Smooth muscle cell (in vitro differentiated cells): ENCODE measurements around the gene MYD88. TPM values are rescaled to one million over a fixed set of nuclear protein-coding genes. Genes with fewer than 3 reads are reported as not detected.

ENCODE experiments used
- DNase-seq: peaks from one replicate; lab custom pipeline; 2025; ENCODE audit not compliant: unreplicated experiment; lab: John Stamatoyannopoulos, UW
- H2AFZ ChIP-seq: fragments of 200-600 bp; sonication (generic); 2 replicates; pipeline ENCODE4 v1.6.0; 2016; ENCODE audit warnings: antibody characterized with exemption, low read depth, mild to moderate bottlenecking
- H3F3A ChIP-seq: fragments of 200-600 bp; sonication (generic); 2 replicates; pipeline ENCODE4 v1.6.0; 2017; ENCODE audit warnings: antibody characterized with exemption, low read depth
- H3K27ac ChIP-seq: fragments of 200-600 bp; sonication (generic); 2 replicates; pipeline ENCODE4 v1.5.1; 2016; ENCODE audit warnings: low read depth, mild to moderate bottlenecking
- H3K27me3 ChIP-seq: fragments of 200-600 bp; sonication (generic); 2 replicates; pipeline ENCODE4 v1.6.1; 2016; ENCODE audit warnings: low read depth, mild to moderate bottlenecking
- H3K36me3 ChIP-seq: fragments of 200-600 bp; sonication (generic); 2 replicates; pipeline ENCODE4 v1.5.1; 2016; ENCODE audit warnings: low read depth
- H3K4me1 ChIP-seq: fragments of 200-600 bp; sonication (generic); 2 replicates; pipeline ENCODE4 v1.5.1; 2016; ENCODE audit warnings: low read depth
- H3K4me2 ChIP-seq: fragments of 200-600 bp; sonication (generic); 2 replicates; pipeline ENCODE4 v1.6.0; 2016; ENCODE audit warnings: mild to moderate bottlenecking
- H3K4me3 ChIP-seq: fragments of 200-600 bp; sonication (generic); 2 replicates; pipeline ENCODE4 v1.5.1; 2016; ENCODE audit warnings: mild to moderate bottlenecking
- H3K79me2 ChIP-seq: fragments of 200-600 bp; sonication (generic); 2 replicates; pipeline ENCODE4 v1.6.0; 2016; ENCODE audit warnings: low read depth, mild to moderate bottlenecking
- H3K9ac ChIP-seq: fragments of 200-600 bp; sonication (generic); 2 replicates; pipeline ENCODE4 v1.6.0; 2016; ENCODE audit warnings: low read depth
- H3K9me3 ChIP-seq: fragments of 200-600 bp; sonication (generic); replicated peaks from 2 replicates; pipeline ENCODE4 v1.5.1; 2016; ENCODE audit warnings: low read depth
- H4K20me1 ChIP-seq: fragments of 200-600 bp; sonication (generic); 2 replicates; pipeline ENCODE4 v1.6.0; 2016; ENCODE audit warnings: low read depth
- CTCF ChIP-seq: fragments of 200-600 bp; sonication (generic); IDR thresholded peaks from 2 replicates; pipeline ENCODE4 v1.5.1; 2017; ENCODE audit warnings: borderline replicate concordance, mild to moderate bottlenecking, antibody characterized with exemption; ENCODE audit not compliant: insufficient read depth, poor library complexity, severe bottlenecking
- WGBS: methylation state at CpG from one replicate; pipeline ENCODE4 v1.1.7; 2016; ENCODE audit warnings: low lambda C conversion rate; 5-methylcytosine and 5-hydroxymethylcytosine counted together
- polyA plus RNA-seq: library from polyadenylated mRNA; unstranded; fragments of >200 nt; fragmentation: Nextera tagmentation; extraction: Ambion mirVana; gene quantifications from 2 replicates; pipeline ENCODE4 v1.2.1, GENCODE V29; 2016
- total RNA-seq: library from RNA; depleted of rRNA; stranded (reverse); fragments of >200 nt; gene quantifications from 2 replicates; pipeline ENCODE4 v1.2.3, GENCODE V29; 2014

MYD88 gene
- total and polyA plus RNA-seq, 2 experiments from 2014 or later = 14.1 to 37.5 TPM

GRCh38 chr3:38094999-38095398 lies 43.5 kb upstream of the MYD88 start:
- no peaks in the 10 kb centered on the region for H3K79me2 ChIP-seq
- TF ChIP-seq CTCF = no peak
- no peaks in the 10 kb centered on the region for H3F3A ChIP-seq
- no peak overlapping the region for H2AFZ ChIP-seq
- no peaks in the 10 kb centered on the region for H4K20me1 ChIP-seq
- H3K4me3 ChIP-seq = no peak overlapping the region
- H3K4me1 ChIP-seq = peaks cover 13% of the 10 kb centered on the region
- DNase-seq = no peak
- no peak overlapping the region for H3K27ac ChIP-seq
- peaks cover 10% of the 10 kb centered on the region for H3K27me3 ChIP-seq
- no peak overlapping the region for H3K9ac ChIP-seq
- H3K9me3 ChIP-seq = no peaks in the 10 kb centered on the region
- WGBS = 90% methylated on average over 3 of the region's 3 CpGs
- H3K36me3 ChIP-seq = no peaks in the 10 kb centered on the region
- no peak overlapping the region for H3K4me2 ChIP-seq

DNA sequence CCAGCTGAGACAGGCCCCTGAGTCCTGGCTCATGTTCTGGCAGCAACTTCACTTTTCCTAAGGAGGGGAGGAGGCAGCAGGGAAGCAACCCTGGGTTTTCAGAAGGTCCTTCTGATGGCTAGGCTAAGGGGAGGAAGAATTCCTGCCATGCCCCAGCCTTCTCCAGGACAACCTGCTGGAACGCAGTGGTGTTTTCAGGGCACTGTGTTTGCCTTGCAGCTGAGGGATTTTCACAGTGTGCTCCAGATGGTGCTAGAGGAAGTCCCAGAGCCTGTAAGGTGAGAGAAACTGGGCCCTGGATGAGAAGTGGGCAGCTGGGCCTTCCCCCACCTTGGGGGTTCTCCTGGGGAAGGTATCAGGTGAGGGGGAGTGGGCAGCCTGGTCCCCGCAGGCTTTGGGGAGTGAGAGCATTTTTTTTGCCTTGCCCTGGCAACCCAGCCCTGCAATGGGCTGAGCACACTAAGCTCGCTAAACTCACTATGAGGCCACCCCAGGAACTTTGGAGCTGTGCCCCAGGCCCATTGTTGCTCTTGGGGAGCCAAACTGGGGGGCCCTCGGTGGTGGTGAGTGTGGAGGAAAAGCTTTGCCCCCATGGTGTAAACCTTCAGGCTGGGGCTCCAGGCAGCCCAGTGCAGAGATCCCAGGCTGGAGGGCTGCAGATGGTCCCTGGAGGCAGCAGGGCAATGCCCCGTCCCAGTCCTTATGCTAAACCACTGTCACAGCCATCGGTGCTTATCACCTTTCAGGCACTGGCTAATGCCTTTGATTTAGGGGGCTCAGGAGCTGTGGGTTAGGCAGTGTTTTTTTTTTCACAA lies 42.6 kb upstream of the MYD88 start:
- Histone ChIP-seq H3K27ac (no peak overlapping the region), H3F3A (no peaks in the 10 kb centered on the region), H3K27me3 (peaks cover 10% of the 10 kb centered on the region), H4K20me1 (no peaks in the 10 kb centered on the region), H2AFZ (no peak overlapping the region), H3K4me3 (no peak overlapping the region), H3K4me2 (no peak overlapping the region), H3K9me3 (no peaks in the 10 kb centered on the region), H3K36me3 (no peaks in the 10 kb centered on the region), H3K9ac (no peak overlapping the region), H3K4me1 (peaks cover 20% of the 10 kb centered on the region), H3K79me2 (no peaks in the 10 kb centered on the region)
- TF ChIP-seq CTCF = no peak
- WGBS = 90% methylated on average over 6 of the region's 6 CpGs
- DNase-seq = no peak

DNA sequence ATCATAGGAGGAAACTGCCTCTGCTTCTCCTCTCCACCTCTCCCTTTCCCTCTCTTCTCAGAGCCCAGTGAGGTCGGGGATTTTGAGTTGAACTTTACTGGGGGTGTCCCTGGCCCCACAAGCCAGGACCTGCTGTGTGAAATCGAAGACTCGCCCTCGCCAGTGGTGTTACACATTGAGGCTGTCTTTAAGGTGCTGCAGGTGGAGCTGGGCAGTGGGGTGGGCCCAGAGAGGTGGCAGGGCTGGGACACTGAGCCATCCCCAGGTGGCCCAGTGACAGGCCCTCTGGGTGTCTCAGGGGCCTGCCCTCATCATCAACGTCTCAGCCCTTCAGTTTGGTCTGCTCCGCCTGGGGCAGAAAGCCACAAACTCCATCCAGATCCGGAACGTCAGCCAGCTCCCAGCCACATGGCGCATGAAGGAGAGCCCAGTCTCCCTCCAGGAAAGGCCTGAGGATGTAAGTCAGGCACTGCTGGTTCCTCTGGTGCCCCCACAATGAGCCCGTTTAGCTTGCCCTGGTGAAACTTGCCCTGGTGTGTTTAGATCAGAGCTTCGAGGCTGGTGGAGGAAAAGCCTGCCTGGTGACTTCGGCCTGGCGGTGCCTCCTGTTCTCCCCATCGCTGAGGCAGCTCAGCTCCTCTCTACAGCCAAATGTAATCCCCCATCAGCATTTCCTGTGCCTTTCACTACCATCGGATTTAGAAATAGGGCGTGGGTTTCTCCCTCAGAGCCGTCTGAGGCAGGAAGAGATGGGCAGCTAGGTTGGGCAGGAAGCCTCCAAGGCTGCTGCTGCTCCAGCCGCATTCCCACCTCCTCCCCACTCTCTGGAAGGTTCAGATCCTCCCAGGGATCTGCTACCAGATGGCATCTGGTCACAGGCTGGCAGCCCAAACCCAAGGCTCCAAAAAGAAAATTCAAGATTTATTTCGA lies 40.8 kb upstream of the MYD88 start:
- no peak overlapping the region for H3K9ac ChIP-seq
- no peaks in the 10 kb centered on the region for H3F3A ChIP-seq
- 80% methylated on average over 19 of the region's 19 CpGs for WGBS
- no peak for TF ChIP-seq CTCF
- H3K4me3 ChIP-seq = no peak overlapping the region
- H3K4me2 ChIP-seq = no peak overlapping the region
- no peak overlapping the region for H3K27ac ChIP-seq
- H3K79me2 ChIP-seq = no peaks in the 10 kb centered on the region
- no peaks in the 10 kb centered on the region for H3K36me3 ChIP-seq
- no peak overlapping the region for H2AFZ ChIP-seq
- no peaks in the 10 kb centered on the region for H3K9me3 ChIP-seq
- peaks cover 20% of the 10 kb centered on the region for H3K4me1 ChIP-seq
- no peak for DNase-seq
- no peaks in the 10 kb centered on the region for H4K20me1 ChIP-seq
- H3K27me3 ChIP-seq = no peaks in the 10 kb centered on the region
